LNCaP clone FGC (cell line): ENCODE results near the gene SIGLEC7.
"Not testable (repeated sequence)": the region's sequence is repeated elsewhere in the genome, so short reads cannot be mapped to it uniquely, and the experiment has no call there.

ENCODE experiments used
- DNase-seq: peaks from one replicate; pipeline ENCODE4 v3.0.0-alpha.2; 2011; ENCODE audit warnings: low read depth
- H3K4me3 ChIP-seq: 2 replicates; pipeline ENCODE4 v1.5.1; 2011; ENCODE audit warnings: mild to moderate bottlenecking, low read depth, low read length, control low read depth
- TF ChIP-seq, protein P1 (sequence below): IDR thresholded peaks from 2 replicates; pipeline ENCODE4 v1.5.1; 2012; ENCODE audit warnings: mild to moderate bottlenecking; ENCODE audit not compliant: control insufficient read depth, insufficient read depth; ENCODE audit errors: extremely low read depth

SIGLEC7 gene

DNA sequence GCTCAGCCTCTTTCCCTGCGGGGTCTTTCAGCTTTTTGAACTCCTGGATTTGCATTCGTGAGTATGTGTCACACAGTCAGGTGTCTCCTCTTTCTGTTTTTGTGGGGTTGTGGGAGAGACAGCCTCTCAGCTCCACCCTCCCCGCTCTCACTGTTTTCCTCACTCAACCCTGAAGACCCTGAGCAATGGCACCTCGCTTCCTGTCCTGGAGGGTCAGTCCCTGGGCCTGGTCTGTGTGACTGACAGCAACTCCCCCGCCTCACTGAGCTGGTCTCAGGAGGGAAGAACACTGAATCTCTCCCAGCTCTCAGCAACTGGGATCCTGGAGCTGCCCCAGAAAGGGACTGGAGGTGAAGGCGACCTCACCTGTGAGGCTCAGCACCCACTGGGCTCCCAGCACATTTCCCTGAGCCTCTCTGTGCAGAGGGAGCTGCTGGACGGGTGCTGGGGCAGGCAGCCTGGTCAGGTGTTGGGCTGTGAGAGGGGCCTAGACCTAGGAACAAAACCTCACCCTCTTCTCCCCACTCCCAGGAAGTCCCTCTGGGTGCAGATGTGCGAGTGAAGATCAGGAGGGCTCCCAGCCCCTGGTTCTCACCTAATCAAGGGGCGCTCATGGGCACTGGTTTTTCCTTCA is 4.2 kb upstream of the SIGLEC7 start:
- DNase-seq, result no peak
- no peak overlapping the region for H3K4me3 ChIP-seq
- TF ChIP-seq, protein P1, sequence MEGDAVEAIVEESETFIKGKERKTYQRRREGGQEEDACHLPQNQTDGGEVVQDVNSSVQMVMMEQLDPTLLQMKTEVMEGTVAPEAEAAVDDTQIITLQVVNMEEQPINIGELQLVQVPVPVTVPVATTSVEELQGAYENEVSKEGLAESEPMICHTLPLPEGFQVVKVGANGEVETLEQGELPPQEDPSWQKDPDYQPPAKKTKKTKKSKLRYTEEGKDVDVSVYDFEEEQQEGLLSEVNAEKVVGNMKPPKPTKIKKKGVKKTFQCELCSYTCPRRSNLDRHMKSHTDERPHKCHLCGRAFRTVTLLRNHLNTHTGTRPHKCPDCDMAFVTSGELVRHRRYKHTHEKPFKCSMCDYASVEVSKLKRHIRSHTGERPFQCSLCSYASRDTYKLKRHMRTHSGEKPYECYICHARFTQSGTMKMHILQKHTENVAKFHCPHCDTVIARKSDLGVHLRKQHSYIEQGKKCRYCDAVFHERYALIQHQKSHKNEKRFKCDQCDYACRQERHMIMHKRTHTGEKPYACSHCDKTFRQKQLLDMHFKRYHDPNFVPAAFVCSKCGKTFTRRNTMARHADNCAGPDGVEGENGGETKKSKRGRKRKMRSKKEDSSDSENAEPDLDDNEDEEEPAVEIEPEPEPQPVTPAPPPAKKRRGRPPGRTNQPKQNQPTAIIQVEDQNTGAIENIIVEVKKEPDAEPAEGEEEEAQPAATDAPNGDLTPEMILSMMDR, result no peak

DNA sequence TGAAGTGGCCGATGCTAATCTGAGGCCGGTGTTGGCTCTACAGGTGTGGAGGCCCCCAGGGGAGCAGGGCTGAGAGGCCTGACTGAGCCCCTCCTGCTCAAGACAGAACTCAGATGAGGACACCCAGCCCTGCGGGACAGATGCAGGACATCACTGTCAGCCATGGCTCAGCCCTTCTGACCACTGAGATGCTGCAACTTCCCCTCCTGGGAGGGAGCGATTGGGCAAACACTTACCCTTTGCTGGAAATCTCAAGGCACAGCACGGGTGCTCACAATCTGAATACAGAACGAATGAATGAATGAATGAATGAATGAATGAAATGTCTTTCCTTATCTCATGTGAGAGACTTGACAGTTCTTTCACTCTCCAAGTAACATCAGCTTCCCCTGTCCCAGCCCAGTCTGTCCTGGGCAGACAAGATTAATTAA is 3.5 kb upstream of the SIGLEC7 start:
- DNase-seq, result no peak
- H3K4me3 ChIP-seq, result no peak overlapping the region

DNA sequence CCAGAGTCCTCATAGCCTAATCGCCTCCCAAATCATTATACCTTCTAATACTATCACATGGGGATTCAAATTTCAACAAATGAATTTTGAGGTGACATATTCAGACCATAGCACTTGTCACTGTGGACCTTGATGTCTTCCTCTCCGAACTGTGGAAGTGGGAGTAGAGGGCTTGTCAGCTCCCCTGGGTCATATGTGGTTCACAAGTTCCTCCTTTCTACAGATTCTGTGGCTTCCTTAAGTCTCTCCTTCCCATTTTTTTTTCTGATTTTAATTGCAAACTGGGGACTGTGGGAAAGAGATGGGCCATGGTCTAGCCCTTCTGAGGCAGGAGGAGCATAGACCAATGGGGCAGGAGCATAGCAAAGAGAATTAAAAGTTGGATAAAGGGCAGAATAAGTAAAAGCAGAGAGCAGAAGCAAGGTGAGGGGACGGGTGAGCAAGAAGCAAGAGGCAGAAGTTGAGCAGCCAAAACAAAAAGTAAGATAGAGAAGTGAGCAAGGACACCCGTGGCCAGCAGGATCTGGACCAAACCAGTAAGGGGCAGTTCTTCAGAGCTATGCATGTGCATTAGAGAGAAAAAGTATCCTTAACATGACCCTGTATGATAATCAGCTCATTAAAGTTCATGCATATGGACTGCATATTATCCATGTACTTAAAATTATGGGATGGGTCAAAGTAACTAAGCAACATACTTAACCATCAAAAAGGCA is 2.6 kb upstream of the SIGLEC7 start:
- TF ChIP-seq, protein P1, result no peak
- no peak for DNase-seq
- no peak overlapping the region for H3K4me3 ChIP-seq

More for the DNA sequence above, 3.5 kb upstream of the SIGLEC7 start:
- TF ChIP-seq, protein P1, result no peak

DNA sequence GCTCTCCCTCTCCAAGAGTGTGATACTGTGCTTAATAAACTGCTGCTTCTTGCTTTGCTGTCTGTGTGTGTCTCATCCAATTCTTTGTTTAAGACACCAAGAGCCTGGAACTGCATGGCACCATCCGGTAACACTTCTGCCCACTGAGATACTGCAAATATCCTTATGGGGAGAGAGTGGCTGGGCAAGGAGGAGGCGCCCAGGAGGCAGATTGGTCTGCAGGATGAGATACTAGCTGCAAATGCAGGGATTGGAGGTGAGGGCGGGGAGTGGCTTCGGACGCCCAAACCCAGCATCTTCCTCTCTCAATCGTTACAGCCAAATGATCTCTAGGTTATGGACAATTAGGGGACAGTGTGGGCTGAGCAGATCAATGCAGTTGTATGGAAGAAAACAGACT is 1.7 kb upstream of the SIGLEC7 start:
- TF ChIP-seq, protein P1, result no peak
- DNase-seq, result no peak
- H3K4me3 ChIP-seq, result no peak overlapping the region

DNA sequence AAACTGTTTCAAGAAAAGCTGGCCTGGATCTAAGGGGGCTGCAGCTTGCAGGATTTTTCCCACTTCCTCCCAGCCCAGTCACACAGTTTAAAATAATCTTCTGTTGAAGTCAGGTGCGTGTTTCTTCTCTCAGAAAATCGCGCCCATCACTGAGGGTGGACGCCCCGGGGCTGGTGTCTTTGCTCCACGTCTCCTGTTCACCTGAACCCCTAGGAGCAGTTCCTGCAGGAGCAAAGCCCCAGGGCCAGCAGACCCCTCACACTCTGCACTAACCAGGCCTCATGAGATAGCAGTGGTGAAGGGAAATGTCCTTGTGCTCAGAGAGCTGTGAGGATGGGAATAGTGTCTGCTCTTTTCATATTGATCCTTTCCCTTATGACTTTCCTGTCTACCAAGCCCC is 920 bp upstream of the SIGLEC7 start:
- H3K4me3 ChIP-seq, result no peak overlapping the region
- DNase-seq, result no peak
- TF ChIP-seq, protein P1, result no peak

DNA sequence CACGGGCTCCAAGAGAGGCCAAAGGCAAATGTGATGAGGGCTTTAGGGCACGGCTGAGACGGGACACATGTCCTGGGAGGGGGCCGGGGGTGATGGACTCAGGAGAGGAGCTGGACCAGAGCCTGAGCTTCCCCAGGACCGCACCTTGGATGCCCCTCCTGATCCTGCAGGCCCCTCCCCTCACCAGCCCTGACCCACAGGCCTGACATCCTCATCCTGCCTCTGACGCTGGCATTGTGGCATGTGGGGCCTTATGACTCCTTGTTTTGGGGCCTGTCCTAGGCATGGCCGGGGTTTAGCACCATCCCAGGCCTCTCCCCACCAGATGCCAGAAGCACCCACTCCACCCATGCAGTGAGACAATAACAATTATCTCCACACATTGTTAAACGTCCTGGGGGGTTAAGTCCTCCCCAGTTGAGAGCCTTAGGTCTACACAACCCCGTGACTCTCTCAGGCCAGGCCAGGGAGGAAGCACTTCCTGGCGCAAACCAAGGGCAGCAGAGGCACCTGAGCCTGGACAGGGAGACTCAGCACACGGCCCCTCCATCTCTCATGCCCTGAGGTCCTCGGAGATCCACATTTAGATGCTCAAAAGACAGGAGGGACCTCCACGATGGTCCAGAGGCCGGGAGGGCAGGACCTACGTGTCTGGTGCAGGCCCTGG is 841 bp downstream of the SIGLEC7 start:
- H3K4me3 ChIP-seq, DNase-seq: not testable (repeated sequence)

DNA sequence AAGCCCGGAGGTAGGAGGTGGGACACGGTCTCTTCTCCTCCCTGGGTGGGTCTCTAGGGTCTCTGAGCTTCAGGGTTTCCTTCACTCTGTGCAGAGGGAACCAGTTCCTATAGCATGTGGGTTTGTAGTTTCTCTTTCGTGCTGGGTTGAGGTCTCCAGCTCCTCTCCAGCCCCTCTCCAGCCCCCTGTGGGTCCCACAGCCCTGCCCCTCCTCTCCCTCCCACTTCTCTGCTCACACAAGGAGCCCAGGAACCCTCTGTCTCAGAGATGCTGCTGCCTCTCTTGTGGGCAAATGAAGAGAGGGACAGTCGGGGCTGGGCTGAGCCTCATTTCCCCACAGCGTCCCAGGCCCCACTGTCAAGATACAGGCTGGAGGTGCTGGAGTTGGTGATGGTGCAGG is 1.4 kb downstream of the SIGLEC7 start:
- no peak for DNase-seq
- TF ChIP-seq, protein P1, result no peak

More for the DNA sequence above, 1.4 kb downstream of the SIGLEC7 start:
- no peak overlapping the region for H3K4me3 ChIP-seq
